Gastroesophageal sphincter (tissue), 4 donors: ENCODE results near the gene PTPRN2. TPM values are rescaled to one million over a fixed set of nuclear protein-coding genes. Genes with fewer than 3 reads are reported as not detected.

ENCODE experiments used
- ATAC-seq: fragments of 150-250 bp; one replicate; pipeline ENCODE4 v1.9.1; 2016; ENCODE audit warnings: mild to moderate bottlenecking, moderate library complexity
- H3K27ac ChIP-seq, 4 donors: fragments of 200-600 bp; sonication (generic) in 3 of 4; 1 replicate in 3 of 4; 2 replicates in 1 of 4; pipeline ENCODE4 v1.5.1; 2016 to 2019
- H3K27me3 ChIP-seq: fragments of 200-600 bp; sonication (generic); one replicate; pipeline ENCODE4 v1.5.1; 2019
- H3K36me3 ChIP-seq, 2 donors: fragments of 200-600 bp; sonication (generic); one replicate each; pipeline ENCODE4 v1.5.1; 2019; ENCODE audit warnings: control low read depth in 1 of 2
- H3K4me1 ChIP-seq, 3 donors: fragments of 200-600 bp; sonication (generic); 1 replicate in 2 of 3; 2 replicates in 1 of 3; pipeline ENCODE4 v1.5.1; 2016 to 2019; ENCODE audit warnings: control low read depth in 2 of 3
- H3K4me3 ChIP-seq, 2 donors: fragments of 200-600 bp; sonication (generic); one replicate each; pipeline ENCODE4 v1.5.1; 2019; ENCODE audit warnings: mild to moderate bottlenecking in 1 of 2, moderate library complexity in 1 of 2
- H3K9me3 ChIP-seq, 3 donors: fragments of 200-600 bp; sonication (generic); one replicate each; pipeline ENCODE4 v1.5.1; 2017 to 2019; ENCODE audit warnings: control low read depth in 2 of 3
- CTCF ChIP-seq, 4 experiments: fragments of 200-600 bp in 2 of 4; fragments of 450-650 bp in 2 of 4; sonication (generic) in 1 of 4; IDR thresholded peaks; one replicate each; pipeline ENCODE4 v1.5.1; 2017 to 2019; ENCODE audit warnings: antibody characterized with exemption in 4 of 4, mild to moderate bottlenecking in 2 of 4, moderate library complexity in 2 of 4
- EP300 ChIP-seq: sonication (generic); formaldehyde crosslinking; IDR thresholded peaks from one replicate; pipeline ENCODE4 v1.6.1; 2017; ENCODE audit warnings: antibody characterized with exemption, mild to moderate bottlenecking
- POLR2A ChIP-seq, 2 donors: fragments of 450-650 bp; IDR thresholded peaks; one replicate each; pipeline ENCODE4 v1.6.1; 2017; ENCODE audit warnings: antibody characterized with exemption in 2 of 2, mild to moderate bottlenecking in 2 of 2, moderate library complexity in 1 of 2
- POLR2AphosphoS5 ChIP-seq: sonication (generic); formaldehyde crosslinking; IDR thresholded peaks from one replicate; pipeline ENCODE4 v1.6.1; 2017; ENCODE audit warnings: antibody characterized with exemption
- WGBS, 2 donors: methylation state at CpG; one replicate each; pipeline ENCODE4 v1.1.5; 2018; ENCODE audit warnings: low coverage in 1 of 2; 5-methylcytosine and 5-hydroxymethylcytosine counted together
- total RNA-seq, 4 donors: library from RNA; depleted of rRNA; stranded (reverse); fragments of >200 nt; gene quantifications; one replicate each; pipeline ENCODE4 v1.1.0, GENCODE V29; 2016

Gene PTPRN2
- total RNA-seq, 4 donors from 2014 or later, result 1.7 to 4.7 (median 3.3) TPM

- peaks cover 47% of the 10 kb centered on the region for H3K27me3 ChIP-seq
- H3K9me3 ChIP-seq, result peaks cover 0 to 4% (median 0%) of the 10 kb centered on the region in 3 donors
- no peaks in the 10 kb centered on the region for H3K4me1 ChIP-seq
- TF ChIP-seq EP300, result no peak
- TF ChIP-seq POLR2AphosphoS5, result no peak
- TF ChIP-seq POLR2A (IDR thresholded peaks at IDR 0.05), result no peak
- no peak overlapping the region for H3K4me3 ChIP-seq
- ATAC-seq, result no peak
- no peak overlapping the region for H3K27ac ChIP-seq
- H3K36me3 ChIP-seq, result no peaks in the 10 kb centered on the region
- WGBS, 2 donors, result no CpG with 5 or more reads among the region's 12 CpGs
These were observed 712.8 kb downstream of the PTPRN2 start for GRCh38 chr7:157874870-157875229.

GRCh38 chr7:157874208-157874816, 713.3 kb downstream of the PTPRN2 start:
- H3K27me3 ChIP-seq, result peaks cover 47% of the 10 kb centered on the region
- H3K9me3 ChIP-seq, result peaks cover 0 to 9% (median 0%) of the 10 kb centered on the region in 3 donors
- H3K4me1 ChIP-seq, result no peaks in the 10 kb centered on the region
- H3K4me3 ChIP-seq, result no peak overlapping the region
- TF ChIP-seq POLR2A (IDR thresholded peaks at IDR 0.05) (no peak), EP300 (no peak), CTCF (IDR thresholded peaks at IDR 0.05) (no peak), POLR2AphosphoS5 (no peak)
- WGBS, 2 donors, result 68 to 70% methylated on average over 11 to 14 of the region's 14 CpGs
- no peak for ATAC-seq
- H3K27ac ChIP-seq, result no peak overlapping the region
- H3K36me3 ChIP-seq, result no peaks in the 10 kb centered on the region

GRCh38 chr7:157873664-157874063, 714.0 kb downstream of the PTPRN2 start:
- Histone ChIP-seq H3K9me3 (peaks cover 0 to 9% (median 0%) of the 10 kb centered on the region in 3 donors), H3K4me1 (no peaks in the 10 kb centered on the region), H3K36me3 (no peaks in the 10 kb centered on the region), H3K27me3 (peaks cover 47% of the 10 kb centered on the region), H3K27ac (no peak overlapping the region), H3K4me3 (no peak overlapping the region)
- no peak for ATAC-seq
- TF ChIP-seq POLR2AphosphoS5, result no peak
- WGBS, 2 donors, result 57 to 90% methylated on average over 2 to 8 of the region's 17 CpGs

GRCh38 chr7:157873181-157873580, 714.4 kb downstream of the PTPRN2 start:
- no CpG with 5 or more reads among the region's 30 CpGs for WGBS, 2 donors
- TF ChIP-seq EP300 (no peak), CTCF (IDR thresholded peaks at IDR 0.05) (no peak), POLR2A (IDR thresholded peaks at IDR 0.05) (no peak), POLR2AphosphoS5 (no peak)
- no peak overlapping the region for H3K27ac ChIP-seq
- peaks cover 47% of the 10 kb centered on the region for H3K27me3 ChIP-seq
- no peaks in the 10 kb centered on the region for H3K4me1 ChIP-seq
- no peaks in the 10 kb centered on the region for H3K36me3 ChIP-seq
- no peak for ATAC-seq
- H3K9me3 ChIP-seq, result peaks cover 0 to 9% (median 0%) of the 10 kb centered on the region in 3 donors
- no peak overlapping the region for H3K4me3 ChIP-seq

- TF ChIP-seq POLR2AphosphoS5 (no peak), EP300 (no peak), POLR2A (IDR thresholded peaks at IDR 0.05) (no peak), CTCF (IDR thresholded peaks at IDR 0.05) (no peak)
- Histone ChIP-seq H3K4me1 (no peaks in the 10 kb centered on the region), H3K4me3 (no peak overlapping the region), H3K9me3 (peaks cover 0 to 9% (median 0%) of the 10 kb centered on the region in 3 donors), H3K27ac (no peak overlapping the region), H3K27me3 (peaks cover 46% of the 10 kb centered on the region), H3K36me3 (no peaks in the 10 kb centered on the region)
- ATAC-seq, result no peak
- WGBS, 2 donors, result 85 to 92% methylated on average over 4 to 5 of the region's 12 CpGs
These were observed 715.2 kb downstream of the PTPRN2 start for GRCh38 chr7:157872447-157872846.

- no peak for ATAC-seq
- 88% methylated on average over 4 of the region's 4 CpGs; no CpG with 5 or more reads in 1 of the 2 donors for WGBS, 2 donors
- TF ChIP-seq EP300 (no peak), POLR2A (IDR thresholded peaks at IDR 0.05) (no peak), CTCF (IDR thresholded peaks at IDR 0.05) (no peak), POLR2AphosphoS5 (no peak)
- peaks cover 0 to 9% (median 0%) of the 10 kb centered on the region in 3 donors for H3K9me3 ChIP-seq
- no peak overlapping the region for H3K27ac ChIP-seq
- H3K27me3 ChIP-seq, result peaks cover 39% of the 10 kb centered on the region
- H3K4me1 ChIP-seq, result no peaks in the 10 kb centered on the region
- H3K4me3 ChIP-seq, result no peak overlapping the region
- no peaks in the 10 kb centered on the region for H3K36me3 ChIP-seq
These were observed 715.9 kb downstream of the PTPRN2 start for GRCh38 chr7:157871681-157872080.
